ENCODE data around the gene RABGEF1. TPM values are rescaled to one million over a fixed set of nuclear protein-coding genes. Genes with fewer than 3 reads are reported as not detected.
"Not testable (repeated sequence)": the region's sequence is repeated elsewhere in the genome, so short reads cannot be mapped to it uniquely, and the experiment has no call there.

RABGEF1 gene
- total RNA-seq, 1 experiment from 2014 or later = 29.7 TPM

DNA sequence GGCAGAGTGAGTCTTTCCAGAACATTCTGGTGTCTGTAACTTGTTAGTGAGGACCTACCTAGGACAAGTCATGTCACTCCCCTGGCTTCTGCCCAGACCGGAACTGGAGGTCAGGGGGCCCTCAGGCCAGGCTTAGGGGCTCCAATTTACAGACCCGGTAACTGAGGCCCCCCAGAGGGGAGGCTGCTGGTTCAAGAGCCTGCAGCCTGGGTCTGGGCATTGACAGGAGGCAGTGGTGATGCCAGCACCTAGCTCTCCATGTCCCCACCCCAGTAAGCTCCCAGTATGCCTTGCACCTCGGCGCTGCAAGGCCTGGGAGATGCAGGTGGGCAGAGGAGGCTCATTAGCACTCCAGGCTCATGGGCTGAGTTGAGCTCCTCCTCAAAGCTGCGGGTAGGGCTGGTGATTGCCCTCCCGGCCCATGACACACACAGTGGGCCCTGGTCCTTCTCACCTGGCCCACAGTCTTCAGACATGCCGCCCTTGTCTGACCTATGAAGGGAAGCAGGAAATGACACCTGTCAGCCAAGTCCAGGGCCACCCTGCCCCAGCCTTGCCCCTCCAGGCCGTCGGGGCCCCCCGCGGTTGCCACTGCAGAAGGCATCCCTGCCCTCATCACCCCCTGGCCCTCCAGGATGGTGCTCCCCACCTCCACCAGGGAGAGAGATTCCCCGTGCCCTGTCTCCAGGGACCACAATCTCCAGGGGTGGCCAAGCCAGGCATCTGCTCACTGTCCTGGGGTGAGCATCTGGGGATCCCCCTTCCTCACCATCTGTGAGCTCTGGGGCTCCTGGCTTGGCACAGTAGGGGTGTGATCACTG is 92.2 kb downstream of the RABGEF1 start:
- no peak for DNase-seq (ENCODE audit: low read depth)
- in situ Hi-C loops (cut with HindIII; ENCODE audit: low pct_unique_long_range_greater_than_20kb, low sequenced_read_pairs) = no loop called here

DNA sequence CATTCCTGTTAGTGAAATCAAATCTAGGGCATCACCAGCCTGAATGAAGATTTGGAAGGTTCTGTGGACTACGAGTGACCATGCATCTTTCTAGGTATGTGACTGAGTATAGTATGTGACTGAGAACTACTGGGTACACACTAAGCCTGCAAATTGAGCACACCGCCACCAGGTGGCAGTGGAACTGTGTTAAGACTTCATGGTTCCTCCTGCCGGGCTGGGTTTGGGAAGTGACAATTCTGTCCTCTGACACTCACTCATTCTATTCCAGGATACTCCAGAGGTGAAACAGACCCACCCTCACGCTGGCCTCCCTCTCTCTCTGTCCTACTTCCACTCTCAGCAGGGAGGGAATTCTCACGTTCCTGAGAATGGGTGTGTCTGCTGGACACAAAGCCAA is 96.5 kb downstream of the RABGEF1 start:
- in situ Hi-C loops (cut with HindIII; ENCODE audit: low pct_unique_long_range_greater_than_20kb, low sequenced_read_pairs) = no loop called here
- no peak for DNase-seq (ENCODE audit: low read depth)

DNA sequence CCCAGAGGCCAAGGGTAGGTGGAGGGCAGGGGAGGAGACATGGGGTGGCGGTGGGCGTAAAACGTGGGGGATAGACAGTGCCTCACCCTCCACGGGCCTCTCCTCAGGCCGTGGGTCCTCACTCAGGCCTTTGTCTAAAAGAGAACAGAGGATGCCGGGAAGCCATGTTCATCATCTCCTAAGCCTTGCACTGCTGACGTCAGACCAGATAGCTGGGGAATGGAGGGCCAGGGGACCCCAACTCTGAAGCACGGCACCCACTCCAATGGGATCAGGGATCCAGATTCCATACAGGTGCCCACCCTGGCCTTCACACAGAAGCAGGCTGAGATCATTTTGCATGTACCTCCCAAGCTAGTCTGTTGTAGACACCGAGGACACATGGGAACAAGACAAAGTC is 97.1 kb downstream of the RABGEF1 start:
- in situ Hi-C loops (cut with HindIII; ENCODE audit: low pct_unique_long_range_greater_than_20kb, low sequenced_read_pairs) = no loop called here
- no peak for DNase-seq (ENCODE audit: low read depth)

DNA sequence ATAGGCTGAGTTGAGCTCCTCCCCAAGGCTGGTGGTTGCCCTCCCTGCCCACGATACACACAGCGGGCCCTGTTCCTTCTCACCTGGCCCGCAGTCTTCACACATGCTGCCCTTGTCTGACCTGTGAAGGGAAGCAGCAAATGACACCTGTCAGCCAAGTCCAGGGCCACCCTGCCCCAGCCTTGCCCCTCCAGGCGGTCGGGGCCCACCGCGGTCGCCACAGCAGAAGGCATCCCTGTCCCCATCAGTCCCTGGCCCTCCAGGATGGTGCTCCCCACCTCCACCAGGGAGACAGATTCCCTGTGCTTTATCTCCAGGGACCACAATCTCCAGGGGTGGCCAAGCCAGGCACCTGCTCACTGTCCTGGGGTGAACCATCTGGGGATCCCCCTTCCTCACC is 99.3 kb downstream of the RABGEF1 start:
- in situ Hi-C loops (cut with HindIII; ENCODE audit: low pct_unique_long_range_greater_than_20kb, low sequenced_read_pairs) = no loop called here
- DNase-seq (ENCODE audit: low read depth) = no peak

DNA sequence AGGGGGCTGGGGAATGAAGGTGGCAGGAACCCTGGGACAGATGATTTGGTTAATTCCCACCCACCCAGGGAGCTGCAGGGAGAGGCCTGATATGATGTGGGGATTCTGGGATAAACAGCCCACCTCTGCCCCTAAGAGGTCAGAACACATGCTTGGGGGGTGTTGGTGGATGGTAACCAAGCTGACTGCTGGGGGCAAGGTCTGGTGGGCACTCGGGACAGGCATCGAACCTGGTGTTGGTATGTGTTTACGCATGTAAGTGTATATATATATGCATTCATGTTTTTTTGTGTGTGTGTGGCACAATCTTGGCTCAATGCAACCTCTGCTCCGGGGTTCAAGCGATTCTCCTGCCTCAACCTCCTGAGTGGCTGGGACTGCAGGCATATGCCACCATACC is 99.8 kb downstream of the RABGEF1 start:
- in situ Hi-C loops (cut with HindIII; ENCODE audit: low pct_unique_long_range_greater_than_20kb, low sequenced_read_pairs) = no loop called here
- no peak for DNase-seq (ENCODE audit: low read depth)

DNA sequence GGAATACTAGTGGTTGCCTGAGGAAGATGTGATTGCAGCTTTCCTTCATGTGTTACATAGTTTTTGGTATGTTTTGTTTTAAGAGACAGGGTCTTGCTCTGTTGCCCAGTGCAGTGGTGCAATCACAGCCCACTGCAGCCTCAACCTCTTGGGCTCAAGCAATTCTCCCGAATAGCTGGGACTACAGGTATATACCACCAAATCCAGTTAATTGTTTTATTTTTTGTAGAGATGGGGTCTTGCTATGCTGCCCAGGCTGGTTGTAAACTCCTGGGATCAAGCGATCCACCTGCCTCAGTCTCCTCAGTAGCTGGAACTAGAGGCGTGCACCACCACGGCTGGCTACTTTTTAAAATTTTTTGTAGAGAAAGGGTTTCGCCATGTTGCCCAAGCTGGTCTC is 101.4 kb downstream of the RABGEF1 start:
- in situ Hi-C loops (cut with HindIII; ENCODE audit: low pct_unique_long_range_greater_than_20kb, low sequenced_read_pairs) = no loop called here
- no peak for DNase-seq (ENCODE audit: low read depth)

DNA sequence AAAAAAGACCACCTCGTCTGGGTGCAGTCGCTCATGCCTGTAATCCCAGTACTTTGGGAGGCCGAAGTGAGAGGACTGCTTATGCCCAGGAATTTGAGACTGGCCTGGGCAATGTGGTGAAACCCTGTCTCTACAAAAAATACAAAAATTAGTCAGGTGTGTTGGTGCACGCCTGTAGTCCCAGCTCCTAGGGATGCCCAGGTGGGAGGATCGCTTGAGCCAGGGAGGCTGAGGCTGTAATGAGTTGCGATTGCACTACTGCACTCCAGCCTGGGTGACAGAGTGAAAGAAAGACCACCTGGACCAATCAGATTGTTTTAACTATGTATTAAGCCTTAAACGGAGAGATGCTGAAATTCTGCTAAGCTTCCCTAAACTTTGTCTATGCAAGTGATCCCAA is 103.0 kb downstream of the RABGEF1 start:
- in situ Hi-C loops (cut with HindIII; ENCODE audit: low pct_unique_long_range_greater_than_20kb, low sequenced_read_pairs) = not testable (repeated sequence)

DNA sequence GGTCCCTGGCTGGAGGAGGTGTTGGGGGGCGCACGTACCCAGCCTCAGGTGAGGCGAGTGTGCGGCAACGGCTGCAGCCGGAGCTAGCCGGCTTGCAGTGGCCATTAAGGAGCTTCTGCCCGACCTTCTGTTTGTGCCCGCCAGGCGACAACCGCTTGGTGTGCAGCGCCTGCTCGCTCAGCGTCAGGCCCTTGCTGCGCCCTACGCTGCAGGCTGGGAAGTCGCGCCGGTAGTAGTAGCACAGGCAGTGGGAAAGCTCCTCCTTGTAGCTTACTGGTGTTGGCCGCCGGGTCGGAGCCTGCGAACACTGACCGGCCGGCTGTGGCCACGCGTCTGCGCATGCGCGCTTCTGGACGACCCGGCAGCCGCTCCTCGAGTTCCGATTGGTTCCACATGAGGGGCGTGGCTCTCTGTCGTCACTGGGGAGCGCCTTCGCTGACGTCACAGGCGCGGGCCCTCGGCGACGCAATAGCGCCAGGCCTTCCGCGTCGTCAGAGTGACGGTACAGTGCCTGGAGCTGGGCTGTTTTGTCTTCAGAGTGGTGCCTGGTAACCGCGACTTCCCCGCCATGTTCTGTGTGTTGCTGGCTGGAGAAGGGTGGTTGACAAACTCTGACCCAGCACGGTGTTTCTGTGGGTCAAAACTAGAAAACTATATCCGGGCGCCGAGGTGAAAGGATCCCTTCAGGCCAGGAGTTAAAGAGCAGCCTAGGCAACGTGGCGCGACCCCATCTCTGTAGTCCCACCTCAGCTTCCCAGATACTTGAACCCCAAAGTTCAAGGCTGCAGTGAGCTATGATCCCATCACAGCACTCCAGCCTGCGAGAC is 104.2 kb downstream of the RABGEF1 start:
- DNase-seq (ENCODE audit: low read depth) = peak; percentile 97
- in situ Hi-C loops (cut with HindIII; ENCODE audit: low pct_unique_long_range_greater_than_20kb, low sequenced_read_pairs) = no loop called here

More for the DNA sequence above, 103.0 kb downstream of the RABGEF1 start:
- not testable (repeated sequence) for DNase-seq (ENCODE audit: low read depth)

DNA sequence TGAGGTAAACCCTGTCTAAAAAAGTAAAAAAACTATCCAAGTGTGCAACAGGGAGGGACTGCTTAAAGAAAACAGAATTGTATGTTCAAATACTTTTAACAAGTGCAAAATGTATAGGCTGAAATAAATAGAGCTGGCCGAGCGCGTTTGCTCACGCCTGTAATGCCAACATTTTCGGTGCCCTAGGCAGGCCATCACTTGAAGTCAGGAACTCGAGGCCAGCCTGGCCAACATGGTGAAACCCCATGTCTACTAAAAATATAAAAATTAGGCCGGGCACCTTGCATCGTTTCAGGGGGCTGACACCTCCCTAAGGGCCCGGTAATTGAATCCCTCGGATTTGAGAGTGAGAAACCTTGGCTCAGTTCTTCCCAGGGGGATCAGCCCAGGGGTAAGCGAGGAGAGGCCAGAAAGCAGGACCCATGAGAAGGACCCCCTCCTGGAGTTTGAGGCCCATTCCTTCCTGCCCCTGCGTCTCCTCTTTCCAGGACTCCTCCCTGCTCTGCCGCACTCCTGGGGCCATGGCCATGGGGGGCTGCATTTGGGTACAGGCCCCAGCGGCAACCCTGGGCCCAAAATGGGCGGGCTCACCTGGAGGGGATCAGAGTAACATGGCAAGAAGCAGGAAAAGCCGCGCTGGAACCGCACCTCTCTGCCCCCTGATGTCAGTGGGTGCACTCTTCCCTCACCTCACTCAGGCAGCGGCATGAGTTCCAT is 105.0 kb downstream of the RABGEF1 start:
- no peak for DNase-seq (ENCODE audit: low read depth)
- in situ Hi-C loops (cut with HindIII; ENCODE audit: low pct_unique_long_range_greater_than_20kb, low sequenced_read_pairs) = no loop called here

DNA sequence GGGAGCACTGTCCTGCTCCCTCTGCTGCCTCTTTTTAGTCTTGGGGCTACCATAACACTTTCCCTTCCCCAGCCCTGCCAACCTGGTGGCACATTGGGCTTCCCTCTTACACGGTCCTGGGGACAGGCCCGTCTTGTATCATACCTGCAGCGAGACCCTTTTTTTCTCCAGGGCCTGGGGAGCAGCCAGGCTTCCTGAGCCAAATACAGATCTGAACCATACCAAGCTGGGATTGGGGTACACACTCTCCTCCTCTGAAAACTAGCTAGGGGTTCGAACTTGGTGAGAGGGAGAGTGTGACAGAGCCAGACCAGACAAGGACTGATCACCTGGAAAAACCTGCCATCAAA is 105.5 kb downstream of the RABGEF1 start:
- in situ Hi-C loops (cut with HindIII; ENCODE audit: low pct_unique_long_range_greater_than_20kb, low sequenced_read_pairs); DNase-seq (ENCODE audit: low read depth): not testable (repeated sequence)

DNA sequence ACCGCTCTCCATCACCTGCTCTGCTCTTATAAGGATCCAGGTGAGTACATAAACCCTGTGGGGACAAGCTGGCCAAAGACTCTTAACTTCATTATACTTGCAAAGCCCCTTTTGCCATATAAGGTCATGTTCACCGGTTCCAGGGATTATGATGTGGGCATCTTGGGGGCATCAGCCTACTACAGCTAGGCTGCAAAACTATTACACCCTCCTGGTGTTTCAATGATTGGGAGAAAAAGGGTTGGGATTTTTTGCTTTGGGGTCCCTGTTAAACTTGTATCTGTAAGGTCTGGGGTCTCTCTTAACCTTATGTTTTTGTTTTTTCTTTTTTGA is 107.0 kb downstream of the RABGEF1 start:
- in situ Hi-C loops (cut with HindIII; ENCODE audit: low pct_unique_long_range_greater_than_20kb, low sequenced_read_pairs); DNase-seq (ENCODE audit: low read depth): not testable (repeated sequence)

DNA sequence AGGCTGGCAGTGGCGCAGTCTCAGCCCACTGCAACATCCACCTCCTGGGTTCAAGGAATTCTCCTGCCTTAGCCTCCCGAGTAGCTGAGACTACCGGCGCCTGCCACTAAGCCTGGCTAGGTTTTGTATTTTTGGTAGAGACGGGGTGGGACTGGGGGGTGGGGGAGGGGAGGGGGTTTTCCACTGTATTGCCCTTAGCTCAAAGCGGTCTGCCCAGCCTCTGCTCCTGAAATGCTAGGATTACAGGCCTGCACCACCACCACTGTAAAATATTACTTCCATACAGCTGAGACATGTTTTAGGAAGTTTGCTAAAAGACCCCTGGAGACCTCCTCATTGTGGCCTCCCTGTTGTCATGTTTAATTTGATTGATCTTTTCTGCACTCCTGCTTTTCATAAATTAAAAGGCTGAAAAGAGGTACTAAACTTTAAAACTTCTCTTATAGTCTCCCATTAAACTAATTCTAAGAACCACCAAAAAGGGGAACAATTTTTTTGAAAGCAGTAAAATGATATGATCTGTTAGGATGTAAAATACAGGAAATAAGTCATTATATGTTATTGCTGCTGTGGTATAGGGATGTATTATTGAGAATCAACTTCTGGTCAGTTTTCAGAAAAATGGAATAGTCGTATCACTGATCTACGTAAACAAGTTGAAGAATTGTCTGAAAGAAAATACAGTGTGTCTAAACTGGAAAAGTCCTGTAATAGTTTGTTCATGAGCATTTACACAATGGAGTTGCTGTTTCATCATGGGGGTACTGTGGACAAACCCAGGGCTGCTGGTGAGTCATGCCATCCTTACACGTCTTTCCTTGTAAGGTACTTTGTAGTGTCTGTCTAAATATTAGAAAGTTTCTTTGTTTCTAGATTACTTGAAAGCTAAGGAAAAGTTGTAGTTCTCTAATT is 107.6 kb downstream of the RABGEF1 start:
- DNase-seq (ENCODE audit: low read depth) = no peak
- in situ Hi-C loops (cut with HindIII; ENCODE audit: low pct_unique_long_range_greater_than_20kb, low sequenced_read_pairs) = no loop called here

DNA sequence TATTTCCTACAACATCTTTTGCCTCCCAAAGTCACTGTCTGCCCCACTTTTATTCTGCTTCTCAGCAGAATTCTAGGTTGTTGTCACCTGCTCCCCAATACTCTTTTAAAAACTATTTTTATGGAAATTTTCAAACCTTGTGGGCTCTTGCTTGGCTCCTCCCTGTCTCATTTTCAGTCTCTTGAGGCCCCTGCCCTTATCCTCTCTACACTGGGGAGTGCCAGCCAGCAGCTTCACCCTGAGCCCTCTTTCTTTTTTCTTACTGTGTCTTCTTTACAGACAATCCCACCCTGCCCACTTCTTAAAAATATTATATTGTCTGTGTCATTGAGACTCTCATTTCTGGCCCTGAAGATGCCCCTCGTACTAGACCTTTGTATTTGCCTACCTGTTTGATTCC is 118.8 kb downstream of the RABGEF1 start:
- in situ Hi-C loops (cut with HindIII; ENCODE audit: low pct_unique_long_range_greater_than_20kb, low sequenced_read_pairs) = no loop called here
- no peak for DNase-seq (ENCODE audit: low read depth)

DNA sequence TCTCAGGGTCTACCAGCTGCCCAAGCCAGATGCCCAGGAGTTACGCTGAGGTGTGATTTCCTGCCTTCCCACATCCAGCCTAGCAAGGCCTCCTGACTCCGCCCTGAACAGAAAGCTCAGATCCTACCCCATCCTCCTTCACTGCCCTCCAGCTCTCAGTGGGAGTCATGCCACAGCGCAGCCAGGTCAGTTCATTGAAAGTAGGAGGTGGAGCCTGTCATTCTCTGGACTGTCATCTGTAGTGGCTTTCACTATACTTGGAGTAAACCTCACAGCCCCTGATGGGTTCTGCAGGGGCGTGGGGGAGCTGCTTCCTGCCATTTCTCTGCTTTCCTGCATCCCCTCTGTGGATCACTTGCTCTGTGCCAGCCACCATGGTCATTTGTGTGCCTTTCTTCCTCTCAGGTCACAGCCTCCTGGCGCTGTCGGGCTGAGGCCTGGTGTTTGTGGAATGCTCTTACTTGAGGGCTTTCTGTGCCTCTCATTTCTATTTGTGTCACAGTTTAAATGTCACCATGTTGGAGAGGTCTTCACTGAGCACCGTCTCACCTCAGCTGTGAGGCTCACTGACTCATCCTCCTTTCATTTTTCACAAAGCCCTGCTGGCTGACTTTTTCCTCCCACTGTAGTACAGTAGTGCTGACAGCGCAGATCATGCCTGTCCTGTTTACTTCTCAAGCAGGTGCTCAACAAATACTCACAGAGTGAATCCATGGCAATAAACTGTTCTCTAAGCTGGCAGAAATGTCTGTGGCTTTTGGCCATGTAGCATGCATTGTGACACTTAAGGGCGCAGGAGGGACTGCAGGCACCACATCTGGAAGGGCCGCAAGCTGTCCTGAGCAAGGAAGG is 119.5 kb downstream of the RABGEF1 start:
- in situ Hi-C loops (cut with HindIII; ENCODE audit: low pct_unique_long_range_greater_than_20kb, low sequenced_read_pairs) = no loop called here
- no peak for DNase-seq (ENCODE audit: low read depth)

DNA sequence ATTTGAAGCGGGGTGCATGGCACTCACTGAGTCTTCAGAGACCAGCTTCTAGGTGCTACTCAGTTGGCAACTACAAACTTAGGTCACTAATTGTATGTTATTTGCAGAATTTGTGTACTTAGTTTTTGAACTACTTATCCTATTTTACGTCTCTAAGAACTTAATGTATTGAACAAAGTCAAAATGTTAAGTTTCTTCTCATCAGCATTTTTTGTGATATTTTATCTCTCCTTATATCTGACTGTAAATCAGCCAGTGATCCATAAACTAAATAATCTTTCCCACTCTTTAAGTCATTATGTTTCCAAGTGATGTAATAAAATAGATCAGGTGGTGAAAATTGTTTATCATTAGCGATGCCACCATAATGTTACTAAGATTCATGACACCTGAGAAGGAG is 120.2 kb downstream of the RABGEF1 start:
- DNase-seq (ENCODE audit: low read depth) = no peak
- in situ Hi-C loops (cut with HindIII; ENCODE audit: low pct_unique_long_range_greater_than_20kb, low sequenced_read_pairs) = no loop called here

All from Caki2 (cell line).